ENCODE data around the gene KCNMA1. TPM values are rescaled to one million over a fixed set of nuclear protein-coding genes. Genes with fewer than 3 reads are reported as not detected.
"Not testable (repeated sequence)": the region's sequence is repeated elsewhere in the genome, so short reads cannot be mapped to it uniquely, and the experiment has no call there.

The KCNMA1 gene
- 10 to 100 TPM; 66.8 to 96.5 (median 78.9) TPM for total RNA-seq

- Histone ChIP-seq H3K27me3 (no peaks in the 10 kb centered on the region), H3K9me3 (no peaks in the 10 kb centered on the region), H3K4me3 (peak within 1 kb of the TSS; percentile 75 to 84 (median 78)), H3K4me1 (peaks cover 24 to 27% of the 10 kb centered on the region in 2 donors), H3K27ac (peak within 1 kb of the TSS; percentile 78 to 90 (median 88)), H3K36me3 (no peaks in the 10 kb centered on the region)
- in situ Hi-C loops (cut with MboI; ENCODE audit: low sequenced_read_pairs in 4 of 4): no loop called here
- ATAC-seq (peak; percentile 50 to 52), DNase-seq (peak; percentile 29 to 57)
- intact Hi-C loops (cut with DNase I; ENCODE audit: low total_unique reads): loop anchor here (2.0 to 5.0 kb wide), 2 partner anchors 90 to 143 kb away; no protein-coding TSS in a partner anchor
- TF ChIP-seq CTCF (IDR thresholded peaks at IDR 0.05 in 4 of 5, conservative IDR thresholded peaks at IDR 0.05 in 1 of 5) (peak in 1 of 5 experiments; percentile 12), POLR2A (IDR thresholded peaks at IDR 0.05) (peak; percentile 80 to 86)
Measured at GRCh38 chr10:77637532-77638320, at the start of gene KCNMA1. Gene KCNMA1 (minus strand): TSS chr10:77637808.

GRCh38 chr10:77686650-77687417 lies 49.2 kb upstream of the KCNMA1 start:
- intact Hi-C loops (cut with DNase I; ENCODE audit: low total_unique reads): no loop called here
- TF ChIP-seq CTCF (IDR thresholded peaks at IDR 0.05 in 4 of 5, conservative IDR thresholded peaks at IDR 0.05 in 1 of 5): no peak
- no peak for TF ChIP-seq POLR2A (IDR thresholded peaks at IDR 0.05)
- H3K27me3 ChIP-seq: peaks cover 0 to 6% (median 2%) of the 10 kb centered on the region in 3 donors
- no peak overlapping the region for H3K27ac ChIP-seq
- ATAC-seq (no peak), DNase-seq (no peak)
- H3K36me3 ChIP-seq: no peaks in the 10 kb centered on the region
- H3K4me3 ChIP-seq: no peak overlapping the region
- in situ Hi-C loops (cut with MboI; ENCODE audit: low sequenced_read_pairs in 4 of 4): no loop called here
- H3K4me1 ChIP-seq: no peaks in the 10 kb centered on the region
- no peaks in the 10 kb centered on the region for H3K9me3 ChIP-seq

GRCh38 chr10:77686096-77686495 lies 48.5 kb upstream of the KCNMA1 start:
- no peak for TF ChIP-seq CTCF (IDR thresholded peaks at IDR 0.05 in 4 of 5, conservative IDR thresholded peaks at IDR 0.05 in 1 of 5)
- no peak for TF ChIP-seq POLR2A (IDR thresholded peaks at IDR 0.05)
- H3K4me3 ChIP-seq: no peak overlapping the region
- peaks cover 0 to 6% (median 3%) of the 10 kb centered on the region in 3 donors for H3K27me3 ChIP-seq
- ATAC-seq (no peak), DNase-seq (no peak)
- intact Hi-C loops (cut with DNase I; ENCODE audit: low total_unique reads): no loop called here
- no peaks in the 10 kb centered on the region for H3K4me1 ChIP-seq
- no peak overlapping the region for H3K27ac ChIP-seq
- no peaks in the 10 kb centered on the region for H3K9me3 ChIP-seq
- in situ Hi-C loops (cut with MboI; ENCODE audit: low sequenced_read_pairs in 4 of 4): no loop called here
- no peaks in the 10 kb centered on the region for H3K36me3 ChIP-seq

GRCh38 chr10:77685432-77685831 lies 47.8 kb upstream of the KCNMA1 start:
- Histone ChIP-seq H3K4me3 (no peak overlapping the region), H3K36me3 (no peaks in the 10 kb centered on the region), H3K9me3 (no peaks in the 10 kb centered on the region), H3K27ac (no peak overlapping the region), H3K4me1 (no peaks in the 10 kb centered on the region), H3K27me3 (peaks cover 0 to 6% (median 3%) of the 10 kb centered on the region in 3 donors)
- ATAC-seq (no peak), DNase-seq (no peak)
- TF ChIP-seq POLR2A (IDR thresholded peaks at IDR 0.05) (no peak), CTCF (IDR thresholded peaks at IDR 0.05 in 4 of 5, conservative IDR thresholded peaks at IDR 0.05 in 1 of 5) (no peak)
- intact Hi-C loops (cut with DNase I; ENCODE audit: low total_unique reads) (no loop called here), in situ Hi-C loops (cut with MboI; ENCODE audit: low sequenced_read_pairs in 4 of 4) (no loop called here)

GRCh38 chr10:77683088-77683432 lies 45.5 kb upstream of the KCNMA1 start:
- intact Hi-C loops (cut with DNase I; ENCODE audit: low total_unique reads); H3K4me3 ChIP-seq; H3K27me3 ChIP-seq; H3K27ac ChIP-seq; H3K36me3 ChIP-seq; in situ Hi-C loops (cut with MboI; ENCODE audit: low sequenced_read_pairs in 4 of 4); H3K4me1 ChIP-seq; DNase-seq; ATAC-seq; H3K9me3 ChIP-seq: not testable (repeated sequence)
